Activated naive CD4-positive, alpha-beta T cell (primary cell): ENCODE results near the gene CNTN4.
"Not testable (repeated sequence)": the region's sequence is repeated elsewhere in the genome, so short reads cannot be mapped to it uniquely, and the experiment has no call there.

ENCODE experiments used
- DNase-seq, 4 experiments: peaks; one replicate each; lab custom pipeline; 2025; lab: John Stamatoyannopoulos, UW

CNTN4 gene

GRCh38 chr3:2792432-2792831, 693.8 kb downstream of the CNTN4 start:
- DNase-seq, result no peak

GRCh38 chr3:2793987-2794386, 695.3 kb downstream of the CNTN4 start:
- no peak for DNase-seq

GRCh38 chr3:2802429-2802828, 703.8 kb downstream of the CNTN4 start:
- no peak for DNase-seq

- no peak for DNase-seq
Observed at GRCh38 chr3:2807514-2807913, 708.8 kb downstream of the CNTN4 start.

- DNase-seq, result no peak
Observed at GRCh38 chr3:2810723-2811122, 712.1 kb downstream of the CNTN4 start.

- no peak for DNase-seq
Observed at GRCh38 chr3:2819571-2819970, 720.9 kb downstream of the CNTN4 start.

GRCh38 chr3:2820982-2821381, 722.3 kb downstream of the CNTN4 start:
- DNase-seq, result not testable (repeated sequence)

- no peak for DNase-seq
Observed at GRCh38 chr3:2822611-2823010, 723.9 kb downstream of the CNTN4 start.

- DNase-seq, result no peak
Observed at GRCh38 chr3:2823031-2823430, 724.4 kb downstream of the CNTN4 start.

GRCh38 chr3:2823437-2824211, 725.0 kb downstream of the CNTN4 start:
- no peak for DNase-seq

GRCh38 chr3:2826036-2826435, 727.4 kb downstream of the CNTN4 start:
- no peak for DNase-seq

GRCh38 chr3:2826453-2826852, 727.8 kb downstream of the CNTN4 start:
- no peak for DNase-seq

- DNase-seq, result no peak
Observed at GRCh38 chr3:2837239-2837638, 738.6 kb downstream of the CNTN4 start.

- DNase-seq, result no peak
Observed at GRCh38 chr3:2837910-2838309, 739.2 kb downstream of the CNTN4 start.

GRCh38 chr3:2838546-2839157, 740.0 kb downstream of the CNTN4 start:
- DNase-seq, result no peak

- DNase-seq, result no peak
Observed at GRCh38 chr3:2839876-2840275, 741.2 kb downstream of the CNTN4 start.

GRCh38 chr3:2847062-2847841, 748.6 kb downstream of the CNTN4 start:
- no peak for DNase-seq

- no peak for DNase-seq
Observed at GRCh38 chr3:2849092-2849491, 750.4 kb downstream of the CNTN4 start.

- DNase-seq, result no peak
Observed at GRCh38 chr3:2850701-2851100, 752.0 kb downstream of the CNTN4 start.

- no peak for DNase-seq
Observed at GRCh38 chr3:2851361-2851760, 752.7 kb downstream of the CNTN4 start.

- DNase-seq, result no peak
Observed at GRCh38 chr3:2851835-2852234, 753.2 kb downstream of the CNTN4 start.

- DNase-seq, result no peak
Observed at GRCh38 chr3:2853651-2854050, 755.0 kb downstream of the CNTN4 start.
